HFFc6 (cell line): ENCODE results near the gene AP1S3. TPM values are rescaled to one million over a fixed set of nuclear protein-coding genes. Genes with fewer than 3 reads are reported as not detected.
A peak's percentile ranks its signal among the peaks of the same experiment; 100 is the strongest.
"Not testable (repeated sequence)": the region's sequence is repeated elsewhere in the genome, so short reads cannot be mapped to it uniquely, and the experiment has no call there.

Experiments
- DNase-seq: peaks from one replicate; pipeline ENCODE4 v3.0.0-alpha.2; 2018
- H3K27ac Mint-ChIP-seq: 2 replicates; pipeline ENCODE4 v1.8.0; 2020; ENCODE audit warnings: mild to moderate bottlenecking, mixed read lengths
- H3K27me3 Mint-ChIP-seq: 2 replicates; pipeline ENCODE4 v1.8.0; 2021; ENCODE audit warnings: mild to moderate bottlenecking, moderate library complexity, mixed read lengths; ENCODE audit not compliant: insufficient read depth
- H3K36me3 Mint-ChIP-seq: 2 replicates; pipeline ENCODE4 v1.8.0; 2021; ENCODE audit warnings: low read depth, mixed read lengths
- H3K4me1 Mint-ChIP-seq: 2 replicates; pipeline ENCODE4 v1.8.0; 2020; ENCODE audit warnings: low read depth, mixed read lengths
- H3K4me3 Mint-ChIP-seq: 2 replicates; pipeline ENCODE4 v1.8.0; 2020; ENCODE audit warnings: mild to moderate bottlenecking, moderate library complexity, mixed read lengths
- H3K9me3 Mint-ChIP-seq: 2 replicates; pipeline ENCODE4 v1.8.0; 2020; ENCODE audit warnings: mild to moderate bottlenecking, mixed read lengths
- total RNA-seq, 6 experiments: library from RNA; stranded (reverse); fragmentation: NEBNext Ultra II Directional; extraction: Animal tissue kit (Norgen Biotek cat#: 25700); gene quantifications; 2 replicates in 1 of 6; 3 replicates in 5 of 6; pipeline ENCODE4 v1.2.3, GENCODE V29; 2021
- TF ChIP-seq, protein P1 (sequence below): fragments of 200-600 bp; sonication (generic); IDR thresholded peaks from 2 replicates; pipeline ENCODE4 v1.5.0; 2021; ENCODE audit warnings: antibody characterized with exemption, mild to moderate bottlenecking

The AP1S3 gene
- total RNA-seq, 6 experiments from 2014 or later, result 7.4 to 12.7 (median 9.9) TPM

GRCh38 chr2:223815186-223815883 is 22.0 kb downstream of the AP1S3 start:
- Mint-ChIP-seq H3K4me1 (peaks cover 31% of the 10 kb centered on the region), H3K36me3 (no peaks in the 10 kb centered on the region), H3K4me3 (peak overlapping the region; percentile 55), H3K27ac (peak overlapping the region; percentile 42), H3K27me3 (peaks cover 16% of the 10 kb centered on the region), H3K9me3 (no peaks in the 10 kb centered on the region)
- DNase-seq, result peak; percentile 97
- TF ChIP-seq, protein P1, sequence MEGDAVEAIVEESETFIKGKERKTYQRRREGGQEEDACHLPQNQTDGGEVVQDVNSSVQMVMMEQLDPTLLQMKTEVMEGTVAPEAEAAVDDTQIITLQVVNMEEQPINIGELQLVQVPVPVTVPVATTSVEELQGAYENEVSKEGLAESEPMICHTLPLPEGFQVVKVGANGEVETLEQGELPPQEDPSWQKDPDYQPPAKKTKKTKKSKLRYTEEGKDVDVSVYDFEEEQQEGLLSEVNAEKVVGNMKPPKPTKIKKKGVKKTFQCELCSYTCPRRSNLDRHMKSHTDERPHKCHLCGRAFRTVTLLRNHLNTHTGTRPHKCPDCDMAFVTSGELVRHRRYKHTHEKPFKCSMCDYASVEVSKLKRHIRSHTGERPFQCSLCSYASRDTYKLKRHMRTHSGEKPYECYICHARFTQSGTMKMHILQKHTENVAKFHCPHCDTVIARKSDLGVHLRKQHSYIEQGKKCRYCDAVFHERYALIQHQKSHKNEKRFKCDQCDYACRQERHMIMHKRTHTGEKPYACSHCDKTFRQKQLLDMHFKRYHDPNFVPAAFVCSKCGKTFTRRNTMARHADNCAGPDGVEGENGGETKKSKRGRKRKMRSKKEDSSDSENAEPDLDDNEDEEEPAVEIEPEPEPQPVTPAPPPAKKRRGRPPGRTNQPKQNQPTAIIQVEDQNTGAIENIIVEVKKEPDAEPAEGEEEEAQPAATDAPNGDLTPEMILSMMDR, result no peak

- peaks cover 31% of the 10 kb centered on the region for H3K4me1 Mint-ChIP-seq
- H3K36me3 Mint-ChIP-seq, H3K9me3 Mint-ChIP-seq, H3K27ac Mint-ChIP-seq, DNase-seq: not testable (repeated sequence)
- H3K4me3 Mint-ChIP-seq, result peak overlapping the region; percentile 55; the same call in 1 of the 2 replicates
- peaks cover 16% of the 10 kb centered on the region for H3K27me3 Mint-ChIP-seq
Measured at GRCh38 chr2:223814764-223815163, 22.6 kb downstream of the AP1S3 start.

DNA sequence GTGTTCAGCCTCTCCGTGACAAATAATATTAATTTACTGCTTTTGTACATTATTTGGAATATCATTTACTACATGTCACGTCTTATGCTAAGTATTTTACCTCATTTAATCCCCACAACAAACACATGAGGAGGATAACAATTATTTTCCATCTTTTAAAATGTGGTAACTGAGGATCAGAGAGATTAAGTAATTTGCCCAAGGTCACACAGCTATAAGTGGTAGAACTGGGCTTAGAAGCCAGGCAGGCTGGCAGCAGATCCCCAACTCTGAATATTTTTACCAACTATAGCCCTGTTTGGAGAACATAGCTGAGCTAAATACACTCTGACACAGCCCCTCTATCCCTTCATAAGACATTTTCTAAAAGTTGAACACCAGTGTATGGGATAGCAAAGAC is 24.1 kb downstream of the AP1S3 start:
- no peak for DNase-seq
- H3K4me1 Mint-ChIP-seq, result peaks cover 31% of the 10 kb centered on the region
- H3K27ac Mint-ChIP-seq, result no peak overlapping the region
- H3K4me3 Mint-ChIP-seq, result no peak overlapping the region
- TF ChIP-seq, protein P1, result no peak
- H3K36me3 Mint-ChIP-seq, result no peaks in the 10 kb centered on the region
- peaks cover 14% of the 10 kb centered on the region for H3K27me3 Mint-ChIP-seq
- no peaks in the 10 kb centered on the region for H3K9me3 Mint-ChIP-seq

DNA sequence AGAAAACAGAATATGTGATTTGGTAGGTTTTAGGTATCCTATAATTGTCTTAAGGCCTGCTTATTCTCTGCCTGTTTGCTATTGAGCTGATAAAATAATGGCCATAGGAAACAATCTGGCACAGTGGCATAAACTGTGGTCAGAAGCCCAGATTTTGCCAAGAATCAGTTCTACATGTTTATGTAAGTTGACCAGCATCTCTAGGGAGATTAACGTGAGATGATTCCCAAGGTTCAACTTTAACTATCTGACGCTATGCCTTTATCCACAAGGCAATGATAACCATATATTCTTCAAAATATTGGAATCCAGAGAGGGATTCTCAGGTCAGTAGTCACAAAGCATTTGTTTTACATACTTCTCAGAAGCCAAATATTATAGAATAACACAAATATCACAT is 25.6 kb downstream of the AP1S3 start:
- no peak for DNase-seq
- no peaks in the 10 kb centered on the region for H3K9me3 Mint-ChIP-seq
- peaks cover 15% of the 10 kb centered on the region for H3K27me3 Mint-ChIP-seq
- H3K4me1 Mint-ChIP-seq, result peaks cover 31% of the 10 kb centered on the region
- TF ChIP-seq, protein P1, result no peak
- H3K36me3 Mint-ChIP-seq, result no peaks in the 10 kb centered on the region
- H3K4me3 Mint-ChIP-seq, result no peak overlapping the region
- no peak overlapping the region for H3K27ac Mint-ChIP-seq

DNA sequence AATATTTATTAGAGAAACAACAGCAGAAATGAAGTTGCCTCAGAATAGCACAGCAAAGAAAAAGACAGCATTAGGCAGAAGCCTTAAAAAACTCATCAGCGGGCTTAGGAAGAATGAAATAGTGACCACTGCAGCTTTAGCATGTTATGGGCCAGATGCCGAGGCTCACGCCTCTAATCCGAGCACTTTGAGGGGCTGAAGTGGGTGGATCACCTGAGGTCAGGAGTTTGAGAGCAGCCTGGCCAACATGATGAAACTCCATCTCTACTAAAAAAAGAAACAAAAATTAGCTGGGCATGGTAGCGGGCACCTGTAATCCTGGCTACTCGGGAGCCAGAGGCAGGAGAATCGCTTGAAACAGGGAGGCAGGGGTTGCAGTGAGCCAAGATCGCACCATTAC is 32.4 kb downstream of the AP1S3 start:
- no peak overlapping the region for H3K27ac Mint-ChIP-seq
- H3K4me3 Mint-ChIP-seq, result no peak overlapping the region

DNA sequence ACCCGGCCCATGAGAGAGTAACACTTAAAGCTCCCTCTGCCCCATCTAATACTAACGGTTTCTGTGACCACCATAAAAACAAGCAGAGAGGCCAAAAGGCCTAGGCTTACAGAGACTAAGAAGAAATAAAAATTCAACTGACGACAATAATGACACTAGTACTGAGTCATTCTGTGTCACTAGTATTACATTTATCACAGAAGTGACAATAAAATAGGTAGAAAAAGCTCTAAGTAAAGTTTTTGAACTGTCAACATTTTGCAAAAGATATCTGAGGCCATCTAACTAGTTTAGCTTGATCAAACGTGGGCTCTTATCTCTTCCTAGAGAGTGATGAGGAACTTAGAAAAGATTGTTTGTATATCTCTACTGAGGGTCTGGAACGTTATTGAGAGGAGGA is 35.6 kb downstream of the AP1S3 start:
- peaks cover 47% of the 10 kb centered on the region for H3K4me1 Mint-ChIP-seq
- H3K4me3 Mint-ChIP-seq, result no peak overlapping the region
- TF ChIP-seq, protein P1, result no peak
- no peaks in the 10 kb centered on the region for H3K36me3 Mint-ChIP-seq
- H3K9me3 Mint-ChIP-seq, result no peaks in the 10 kb centered on the region
- H3K27me3 Mint-ChIP-seq, result no peaks in the 10 kb centered on the region
- H3K27ac Mint-ChIP-seq, result peak overlapping the region; percentile 32; the same call in 1 of the 2 replicates
- no peak for DNase-seq

More for the DNA sequence above, 32.4 kb downstream of the AP1S3 start:
- H3K9me3 Mint-ChIP-seq, result no peaks in the 10 kb centered on the region
- peaks cover 25% of the 10 kb centered on the region for H3K4me1 Mint-ChIP-seq
- H3K27me3 Mint-ChIP-seq, result peaks cover 2% of the 10 kb centered on the region
- DNase-seq, result no peak
- H3K36me3 Mint-ChIP-seq, result no peaks in the 10 kb centered on the region
- TF ChIP-seq, protein P1, result no peak
